NCI-H69 (cell line): ENCODE measurements around the gene PLXNA4.

Experiments
- DNase-seq: peaks from one replicate; lab custom pipeline; 2025; lab: John Stamatoyannopoulos, UW

PLXNA4 gene

DNA sequence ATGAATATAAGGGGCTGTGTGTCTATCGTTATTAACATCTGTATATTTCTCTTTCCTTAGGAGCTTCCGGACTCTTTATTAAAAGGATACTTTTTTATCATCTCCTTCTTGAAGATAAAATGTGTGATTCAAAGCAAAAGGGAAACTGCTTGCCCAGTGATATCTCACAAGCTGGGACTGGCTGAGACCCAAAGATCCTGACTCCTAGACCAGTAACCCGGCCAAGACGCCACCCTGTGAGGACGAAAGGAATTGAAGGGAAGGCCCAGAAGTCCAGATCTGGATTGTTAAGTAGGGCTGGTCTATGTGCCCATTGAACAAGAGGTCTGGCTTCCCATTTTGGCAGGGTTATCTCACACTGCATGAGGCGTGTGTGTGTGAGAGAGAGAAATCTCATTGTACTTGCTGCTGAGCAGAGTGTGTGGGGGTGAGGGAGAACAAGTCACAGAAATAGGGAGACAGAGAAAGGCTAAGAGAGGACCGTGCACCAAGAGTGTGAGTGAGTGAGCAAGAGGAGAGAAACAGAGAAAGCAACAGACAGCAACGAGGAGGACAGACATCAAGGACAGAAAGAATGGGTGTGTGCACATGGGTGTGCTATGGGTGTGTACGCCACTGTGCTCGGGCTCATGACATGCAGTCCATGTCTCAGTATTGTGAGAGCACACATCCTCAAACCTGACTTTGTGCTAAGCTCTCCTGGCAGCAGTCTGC is 75.4 kb downstream of the PLXNA4 start:
- no peak for DNase-seq

DNA sequence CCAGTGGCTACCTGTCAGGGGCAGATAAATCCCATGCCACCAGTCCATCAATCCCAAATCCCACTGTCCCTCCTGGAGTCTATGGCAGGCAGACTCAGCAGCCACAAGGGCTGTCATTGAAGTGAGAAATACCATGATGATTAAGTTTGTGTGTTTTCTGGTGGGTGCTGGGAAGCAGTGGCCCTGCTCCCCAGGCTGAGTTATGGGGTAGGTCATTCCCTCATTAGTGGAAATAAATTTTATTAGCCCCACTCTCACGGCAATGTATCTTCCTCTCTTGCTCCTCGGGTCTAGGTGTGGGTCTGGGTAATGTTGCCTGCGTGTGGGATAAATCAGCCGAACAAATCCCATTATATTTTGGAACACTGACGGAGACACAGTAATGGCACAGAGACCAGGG is 76.8 kb downstream of the PLXNA4 start:
- no peak for DNase-seq

DNA sequence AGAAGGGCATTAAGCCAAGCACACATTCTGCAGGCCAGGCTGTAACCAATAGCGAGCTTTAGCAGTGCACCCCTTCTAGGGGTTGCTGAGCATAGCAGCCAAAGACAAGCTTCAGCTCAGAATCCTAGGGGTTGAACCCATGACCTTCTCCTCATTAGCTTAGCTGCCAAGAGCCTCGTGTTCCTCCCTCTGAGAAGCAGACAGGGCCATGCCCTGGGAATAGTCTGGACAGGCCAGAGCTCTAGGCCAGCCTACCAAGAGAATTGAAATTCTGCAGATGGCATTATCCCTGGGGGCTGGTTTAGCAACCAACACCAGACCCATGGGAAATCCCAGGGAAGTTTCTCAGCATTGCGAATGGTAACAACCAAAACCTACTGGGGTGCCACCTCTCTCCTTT is 77.2 kb downstream of the PLXNA4 start:
- DNase-seq = no peak

DNA sequence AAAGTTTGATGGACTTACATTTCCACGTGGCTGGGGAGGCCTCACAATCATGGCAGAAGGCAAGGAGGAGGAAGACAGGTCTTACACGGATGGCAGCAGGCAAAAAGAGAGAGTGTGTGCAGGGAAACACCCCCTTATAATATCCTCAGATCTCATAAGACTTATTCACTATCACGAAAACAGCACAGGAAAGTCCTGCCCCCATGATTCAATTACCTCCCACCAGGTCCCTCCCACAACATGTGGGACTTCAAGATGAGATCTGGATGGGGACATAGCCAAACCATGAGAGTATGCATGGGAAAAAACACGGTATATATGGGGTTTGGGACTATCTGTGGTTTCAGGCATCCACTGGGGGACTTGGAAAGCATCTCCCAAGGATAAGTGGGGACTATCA is 78.0 kb downstream of the PLXNA4 start:
- no peak for DNase-seq

DNA sequence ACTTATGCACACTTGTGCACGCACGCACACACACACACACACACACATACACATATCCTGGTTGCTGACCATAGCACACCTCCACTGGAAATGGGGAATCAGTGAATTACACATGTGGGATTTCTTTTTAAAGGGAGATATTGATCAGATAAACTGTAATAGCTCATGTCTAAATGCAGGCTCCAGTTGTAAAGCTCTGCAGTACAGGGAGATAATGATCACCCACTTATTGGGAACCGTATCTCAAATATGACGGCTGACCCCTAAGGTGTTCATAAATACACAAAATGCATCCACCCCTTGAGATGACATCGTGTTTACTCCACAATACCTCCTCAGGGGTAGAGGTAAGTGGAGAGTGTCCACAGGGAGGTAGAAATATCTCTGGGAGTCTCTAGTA is 79.2 kb downstream of the PLXNA4 start:
- no peak for DNase-seq

DNA sequence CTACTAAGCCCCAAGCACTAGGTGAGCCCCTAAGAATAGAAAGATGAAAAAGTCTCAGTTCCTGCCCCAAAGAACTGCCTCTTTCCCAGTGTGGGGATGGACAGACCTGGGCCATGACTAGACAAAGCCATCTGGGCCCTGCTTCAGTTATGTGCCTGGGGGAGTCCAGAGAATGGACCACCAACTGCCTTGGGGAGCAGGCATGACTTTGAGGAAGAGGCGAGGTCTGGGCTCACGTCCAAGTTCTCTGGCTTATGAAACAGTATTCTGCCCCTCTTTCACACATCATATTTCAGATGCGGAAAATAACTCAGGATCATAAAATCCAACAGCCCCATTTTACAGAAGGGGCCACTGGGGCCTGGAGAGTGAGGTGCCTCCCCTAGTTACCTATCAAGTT is 80.3 kb downstream of the PLXNA4 start:
- no peak for DNase-seq

DNA sequence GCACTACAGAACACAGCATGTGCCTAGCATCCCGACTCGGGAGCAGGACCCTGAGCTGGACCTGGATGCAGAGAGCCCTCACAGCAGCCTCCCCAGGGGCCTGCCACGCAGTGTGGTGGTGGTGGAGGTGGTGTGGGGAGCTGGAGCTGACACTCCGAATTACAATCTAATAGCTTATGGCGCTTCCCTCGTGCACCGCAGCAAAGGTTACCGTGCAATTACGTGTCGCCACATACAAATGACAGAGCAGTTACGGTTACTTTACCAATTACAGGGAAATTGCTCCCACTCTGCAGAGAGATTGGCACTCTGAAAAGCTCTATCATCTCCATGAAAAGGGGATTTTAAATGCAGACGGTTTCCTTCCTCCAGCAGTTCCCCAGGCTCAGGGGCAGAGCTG is 81.8 kb downstream of the PLXNA4 start:
- no peak for DNase-seq

DNA sequence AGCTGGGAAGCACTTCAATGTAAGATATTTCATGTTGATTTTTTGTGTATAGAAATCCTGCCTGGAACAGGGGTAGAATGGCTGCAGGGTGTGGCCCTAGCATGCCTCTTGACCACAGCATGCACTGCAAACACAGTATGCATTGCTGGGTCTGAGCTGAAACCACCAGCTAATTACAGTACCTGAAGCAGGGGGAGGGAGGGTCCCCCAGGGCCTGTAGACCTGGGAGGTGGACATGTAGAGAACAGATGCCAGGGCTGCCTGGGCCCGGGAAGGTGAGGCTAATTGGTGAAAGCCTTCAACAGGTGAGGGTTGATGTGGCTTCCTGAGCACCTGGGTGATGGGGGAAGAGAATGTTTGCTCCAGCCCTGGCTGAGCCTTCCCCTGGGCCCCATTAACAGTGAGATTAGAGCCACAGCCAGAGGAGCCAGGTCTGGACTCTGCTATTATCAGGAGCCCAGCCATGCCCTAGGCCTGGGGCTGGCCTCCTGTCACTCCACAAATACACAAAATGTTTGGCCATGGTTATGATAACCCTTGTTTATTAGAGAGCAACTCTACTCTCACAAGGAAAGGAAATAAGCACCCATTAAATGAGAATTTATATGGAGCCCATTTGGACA is 83.3 kb downstream of the PLXNA4 start:
- peak; percentile 17 for DNase-seq

DNA sequence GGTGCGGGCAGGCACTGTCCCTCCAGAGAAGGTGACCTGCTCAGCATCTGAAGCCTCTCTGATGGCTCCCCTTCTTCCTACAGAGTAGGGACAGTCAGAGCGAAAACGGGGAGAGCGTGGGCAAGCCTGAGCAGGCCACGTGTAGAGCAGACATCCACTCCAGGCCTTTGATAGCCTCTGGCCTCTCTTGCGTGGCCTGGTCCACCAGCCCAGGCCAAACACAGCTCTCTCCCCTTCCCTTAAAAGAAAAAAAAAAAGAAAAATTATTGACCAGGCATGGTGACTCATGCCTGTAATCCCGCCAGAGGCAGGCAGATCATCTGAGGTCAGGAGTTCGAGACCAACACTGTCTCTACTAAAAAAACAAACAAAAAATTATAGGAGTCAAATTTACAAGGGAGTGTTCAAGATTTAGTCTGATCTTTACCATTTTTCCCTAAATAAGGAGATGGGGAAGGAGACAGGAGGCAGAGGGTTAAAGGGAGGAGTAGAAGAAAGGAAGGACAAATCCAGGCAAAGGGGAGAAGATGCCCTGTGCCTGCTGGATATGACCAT is 84.8 kb downstream of the PLXNA4 start:
- DNase-seq = no peak

DNA sequence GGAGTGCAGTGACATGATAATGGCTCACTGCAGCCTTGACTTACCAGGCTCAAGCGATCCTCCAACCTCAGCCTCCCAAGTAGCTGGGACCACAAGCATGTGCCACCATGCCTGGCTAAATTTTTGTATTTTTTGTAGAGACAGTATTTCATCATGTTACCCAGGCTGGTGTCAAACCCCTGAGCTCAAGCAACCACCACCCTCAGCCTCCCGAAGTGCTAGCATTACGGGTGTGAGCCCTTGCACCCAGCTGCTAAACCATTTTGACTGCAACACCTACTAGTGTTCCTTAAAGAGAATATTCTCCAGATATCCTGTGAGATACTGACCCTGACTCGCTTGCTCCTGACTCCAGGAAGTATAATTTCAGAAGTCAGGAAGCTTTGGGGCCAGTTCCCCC is 85.8 kb downstream of the PLXNA4 start:
- no peak for DNase-seq

DNA sequence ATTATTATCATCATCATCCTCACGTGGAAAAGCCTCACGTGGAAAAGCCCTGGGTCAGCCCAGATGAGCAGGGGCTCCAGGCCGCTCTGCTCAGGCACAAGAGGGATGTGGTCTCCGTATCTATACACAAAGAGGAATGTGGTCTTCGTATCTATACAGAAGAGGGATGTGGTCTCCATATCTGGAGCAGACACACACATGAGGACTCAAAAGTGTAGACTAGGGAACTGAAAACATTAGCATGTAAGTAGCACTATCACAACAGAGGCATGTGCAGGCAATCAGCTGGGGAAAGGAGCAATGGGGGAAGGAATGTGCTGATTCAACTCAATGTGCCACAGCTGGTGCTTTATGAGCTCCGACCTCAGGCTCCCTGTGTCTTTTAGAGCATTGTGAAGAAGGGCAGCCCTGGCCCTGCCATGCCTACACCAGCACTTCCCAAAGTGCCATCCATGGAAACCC is 86.5 kb downstream of the PLXNA4 start:
- DNase-seq = no peak

DNA sequence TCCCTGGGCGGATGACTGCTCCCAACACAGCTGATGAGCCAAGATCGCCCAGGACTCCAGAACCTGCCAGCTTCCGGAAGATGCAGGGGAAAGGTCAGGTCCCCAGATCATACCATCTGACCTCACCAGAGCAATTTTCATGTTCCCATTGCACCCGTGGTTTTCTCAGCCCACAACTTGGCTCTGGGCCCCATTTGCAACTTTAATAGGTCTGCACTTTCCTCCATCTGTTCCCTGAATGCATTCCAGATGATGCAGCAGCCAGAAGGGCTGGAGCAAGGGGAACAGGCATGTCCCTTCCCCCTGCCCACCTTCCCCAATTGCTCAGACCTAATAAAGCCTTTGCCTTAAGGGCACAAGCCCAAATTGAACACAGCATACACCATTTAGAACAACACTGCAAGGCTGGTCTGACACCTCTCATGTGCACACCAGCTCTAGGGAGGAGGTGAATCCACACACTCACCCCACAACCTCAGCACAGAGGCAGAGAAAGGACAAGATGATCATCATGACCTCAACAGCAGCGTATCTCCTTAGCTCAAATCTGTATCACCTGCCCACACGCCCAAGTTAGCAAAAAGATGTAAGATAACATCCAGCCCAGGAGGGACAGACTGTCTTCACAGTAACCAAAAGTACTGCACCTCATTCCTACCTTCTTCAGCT is 87.5 kb downstream of the PLXNA4 start:
- no peak for DNase-seq

DNA sequence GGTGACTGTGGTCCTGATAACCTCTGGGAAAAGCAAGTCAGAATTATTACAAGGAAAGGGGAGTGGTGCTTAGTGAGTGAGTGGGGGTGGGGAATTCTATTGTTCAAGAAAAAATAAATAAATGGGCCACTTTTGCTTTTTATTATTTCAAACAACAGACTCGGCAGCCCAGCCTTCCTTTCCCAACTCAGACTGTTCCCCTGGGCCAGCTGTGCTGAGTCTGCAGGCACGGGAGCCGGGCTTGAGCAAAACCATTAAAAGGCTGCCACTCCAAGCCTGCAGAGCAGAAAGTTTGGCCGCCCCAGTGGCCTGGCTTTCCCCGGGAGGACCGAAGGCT is 90.0 kb downstream of the PLXNA4 start:
- DNase-seq = no peak

DNA sequence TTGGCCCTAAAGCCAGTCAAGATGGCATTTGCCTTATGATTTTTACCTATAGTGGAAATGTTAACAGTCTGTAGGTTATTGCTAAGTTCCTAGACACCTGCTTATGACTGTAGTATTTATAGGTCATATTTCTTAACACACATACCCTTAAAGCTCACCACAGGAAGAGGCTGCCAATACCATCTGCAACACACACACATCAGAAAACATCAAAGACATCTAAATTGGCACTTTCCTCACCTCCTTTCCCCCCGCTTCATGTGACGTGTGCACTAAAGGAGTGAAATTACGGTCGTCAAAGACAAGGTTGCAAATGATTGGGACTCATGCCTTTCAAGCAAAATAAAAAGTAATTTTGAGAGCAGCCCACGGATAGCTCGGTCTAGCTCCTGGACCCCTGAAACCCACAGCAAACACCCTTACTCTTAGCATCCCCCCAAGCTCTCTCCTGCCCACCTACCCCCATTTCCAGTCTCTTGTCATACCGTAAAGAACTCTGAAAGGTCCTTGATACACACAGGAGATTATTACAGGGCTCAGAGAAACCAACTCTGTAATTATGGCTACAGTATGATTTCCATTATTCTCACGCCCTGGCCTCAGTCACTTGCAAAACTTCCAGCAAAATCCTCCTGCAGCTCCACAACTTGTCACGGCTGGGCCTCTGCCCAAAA is 90.5 kb downstream of the PLXNA4 start:
- DNase-seq = no peak

DNA sequence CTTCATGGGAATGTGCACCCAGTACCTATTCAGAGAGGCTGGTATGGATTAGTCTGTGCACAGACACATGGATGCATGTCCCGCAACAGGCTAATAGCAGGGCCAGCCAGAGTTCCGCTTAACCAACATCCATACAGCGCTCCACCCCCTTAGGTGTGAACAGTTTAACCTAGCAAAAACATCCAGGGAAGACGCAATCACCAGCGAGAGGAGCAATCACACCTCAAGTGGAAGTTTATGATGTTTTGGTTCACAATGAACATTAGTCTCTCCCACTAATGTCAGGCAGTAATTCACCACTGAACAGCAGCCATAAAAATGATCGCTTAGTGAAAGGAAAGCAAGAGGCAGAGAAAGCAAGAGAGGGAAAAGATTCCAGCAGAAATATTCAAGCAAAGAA is 91.1 kb downstream of the PLXNA4 start:
- DNase-seq = no peak

DNA sequence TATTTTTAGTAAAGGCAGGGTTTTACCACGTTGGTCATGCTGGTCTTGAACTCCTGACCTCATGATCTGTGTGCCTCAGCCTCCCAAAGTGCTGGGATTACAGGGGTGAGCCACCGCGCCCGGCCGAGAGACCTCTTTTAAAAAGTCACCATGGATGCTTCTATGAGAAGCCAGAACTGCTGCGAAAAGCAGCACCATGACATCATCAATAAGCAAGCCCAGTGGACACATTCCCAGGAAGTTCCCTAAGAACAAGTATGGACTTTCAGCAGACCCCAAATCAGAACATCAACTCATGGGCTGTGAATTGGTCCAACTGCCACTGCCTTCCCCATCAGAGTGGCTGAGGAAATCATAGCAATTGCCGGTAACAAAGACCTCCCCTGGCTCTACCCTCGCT is 93.4 kb downstream of the PLXNA4 start:
- DNase-seq = no peak

DNA sequence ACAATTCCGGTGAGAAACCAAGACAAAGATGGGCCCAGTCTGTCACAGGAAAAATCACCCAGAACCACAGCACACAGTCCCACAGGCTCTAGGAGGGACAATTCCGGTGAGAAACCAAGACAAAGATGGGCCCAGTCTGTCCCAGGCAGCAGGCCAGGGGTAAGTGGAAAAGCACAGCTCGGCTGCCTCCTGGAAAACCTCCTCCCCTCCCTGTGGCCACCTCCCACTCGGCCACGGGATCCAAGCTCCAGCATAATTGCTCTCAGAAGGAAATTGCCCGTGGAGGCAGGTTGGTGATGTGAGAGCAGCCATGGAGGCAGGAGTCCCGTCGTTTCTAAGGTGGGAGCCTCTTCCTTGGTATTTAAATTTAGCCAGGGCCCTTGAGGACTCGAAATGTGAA is 95.7 kb downstream of the PLXNA4 start:
- no peak for DNase-seq

DNA sequence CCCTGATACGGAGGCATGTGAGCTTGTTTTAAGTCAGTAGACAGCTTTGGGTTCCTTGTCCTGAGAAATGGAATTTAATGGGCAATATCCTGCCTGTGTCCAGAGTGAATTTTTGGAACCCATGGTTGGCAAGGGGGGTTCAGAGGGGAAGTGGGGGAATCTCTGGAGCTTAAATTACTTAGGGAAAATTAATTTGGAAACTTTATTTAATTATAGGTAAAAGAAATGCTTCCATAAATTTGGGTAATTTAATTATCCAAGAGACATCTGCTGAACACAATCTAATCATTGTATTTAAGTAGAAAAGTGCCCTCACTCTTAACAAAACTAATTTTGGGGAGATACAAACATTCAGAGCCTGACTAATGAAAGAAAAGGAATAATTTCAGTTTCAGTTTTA is 99.7 kb downstream of the PLXNA4 start:
- no peak for DNase-seq

DNA sequence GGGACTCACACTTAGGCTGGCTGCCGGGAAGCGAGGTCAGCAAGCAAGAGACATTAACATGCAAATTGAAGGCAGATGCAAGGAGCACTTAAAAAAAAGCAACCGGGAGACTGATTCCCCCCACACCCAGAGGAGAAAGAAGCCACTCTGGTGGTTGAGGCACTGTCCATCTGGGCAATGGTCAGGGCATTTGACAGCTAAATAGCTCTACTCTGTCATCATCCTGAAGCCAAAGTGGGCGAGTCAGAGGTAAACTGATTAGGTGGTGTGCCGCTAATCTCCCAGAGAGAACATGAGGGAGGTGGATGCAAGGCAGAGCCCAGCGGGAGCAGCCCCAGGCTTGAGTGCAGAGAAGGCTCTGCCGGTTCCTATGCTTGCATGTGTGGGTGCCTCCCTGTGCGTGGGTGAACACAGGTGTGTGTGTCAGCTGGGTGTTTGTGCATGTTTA is 100.6 kb downstream of the PLXNA4 start:
- no peak for DNase-seq

DNA sequence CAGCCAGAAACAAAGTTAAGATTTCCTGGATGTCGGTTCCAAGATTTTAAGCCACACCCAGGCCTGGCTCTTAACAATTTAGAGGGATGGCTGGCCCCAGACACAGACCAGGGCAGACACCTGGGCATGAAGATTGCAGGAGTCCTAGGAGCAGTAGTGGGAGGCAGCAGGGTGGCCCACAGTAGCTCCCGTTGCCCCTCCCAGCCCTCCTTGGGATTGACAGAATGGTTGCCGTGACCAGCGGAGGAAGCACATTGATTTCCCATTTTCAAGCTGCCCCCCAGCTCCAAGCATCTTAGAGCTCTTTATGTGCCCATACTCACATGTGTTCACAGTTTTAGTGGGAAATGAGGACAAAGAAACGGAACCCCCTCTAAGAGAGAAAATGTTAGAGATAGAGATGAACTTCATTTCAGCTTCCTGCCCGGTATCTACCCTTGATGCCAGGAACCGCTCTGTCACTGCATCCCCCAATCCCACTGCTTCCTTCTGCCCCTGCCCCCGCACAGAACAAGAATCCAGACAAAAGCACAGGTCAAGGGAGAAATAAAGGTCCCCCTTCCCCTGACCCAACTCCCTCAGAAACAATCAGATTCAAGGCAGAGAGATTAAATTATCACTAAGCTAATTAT is 101.1 kb downstream of the PLXNA4 start:
- no peak for DNase-seq

DNA sequence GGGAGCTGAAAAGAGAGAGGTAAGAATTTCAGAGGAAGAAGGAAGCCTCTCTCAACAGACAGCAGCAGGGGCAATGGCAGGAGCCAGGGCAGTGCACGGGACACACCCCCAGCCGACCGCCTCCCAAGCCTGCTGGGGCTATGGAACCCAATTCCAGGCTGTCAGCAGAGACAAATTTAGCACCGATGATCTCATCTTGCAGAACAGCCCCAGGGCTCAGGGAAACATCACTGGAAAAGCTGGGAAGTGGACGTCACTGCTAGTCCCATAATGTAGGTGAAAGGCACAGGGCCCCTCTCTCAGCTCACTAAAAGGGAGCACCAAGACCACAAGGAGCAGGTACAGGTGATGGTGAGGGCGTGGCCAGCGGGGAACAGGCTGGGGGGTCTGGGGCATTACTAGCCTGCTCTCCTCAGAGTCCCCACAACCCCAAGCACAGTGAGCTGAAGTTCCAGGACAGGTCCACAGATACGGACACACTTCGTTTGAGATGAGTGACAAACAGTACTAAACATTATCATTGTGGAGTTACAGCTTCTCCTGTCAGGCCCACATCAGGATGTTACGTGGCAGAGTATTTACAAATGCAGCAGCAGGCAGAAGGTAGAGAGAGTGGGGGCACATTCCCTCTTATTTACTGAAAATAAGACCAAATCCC is 103.7 kb downstream of the PLXNA4 start:
- peak; percentile 18 for DNase-seq

DNA sequence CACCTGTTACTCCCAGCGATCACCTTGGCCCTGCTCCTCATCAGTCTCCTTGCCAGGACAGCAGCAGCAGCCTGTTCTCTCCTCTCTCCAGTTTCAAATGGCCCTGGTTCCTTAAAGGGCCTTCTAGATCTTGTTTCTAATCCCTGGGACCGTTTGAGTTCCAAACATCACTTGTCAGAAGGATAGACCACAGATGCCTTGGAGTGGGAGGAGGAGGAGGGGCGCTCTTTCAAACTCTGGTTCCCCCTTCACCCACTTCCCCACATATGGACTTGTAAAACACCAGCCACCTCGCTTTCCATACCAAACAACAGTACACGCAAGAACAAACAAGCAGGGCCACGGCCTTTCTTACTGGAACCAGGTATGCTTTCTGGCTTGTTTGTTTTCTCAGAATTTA is 104.8 kb downstream of the PLXNA4 start:
- no peak for DNase-seq
